NCI-H748 treated with DMSO at 0.1 percent for 48 hours (cell line): ENCODE results near the gene PLXNA2.

Source experiments
- DNase-seq: peaks from one replicate; lab custom pipeline; 2025; lab: John Stamatoyannopoulos, UW

Gene PLXNA2

DNA sequence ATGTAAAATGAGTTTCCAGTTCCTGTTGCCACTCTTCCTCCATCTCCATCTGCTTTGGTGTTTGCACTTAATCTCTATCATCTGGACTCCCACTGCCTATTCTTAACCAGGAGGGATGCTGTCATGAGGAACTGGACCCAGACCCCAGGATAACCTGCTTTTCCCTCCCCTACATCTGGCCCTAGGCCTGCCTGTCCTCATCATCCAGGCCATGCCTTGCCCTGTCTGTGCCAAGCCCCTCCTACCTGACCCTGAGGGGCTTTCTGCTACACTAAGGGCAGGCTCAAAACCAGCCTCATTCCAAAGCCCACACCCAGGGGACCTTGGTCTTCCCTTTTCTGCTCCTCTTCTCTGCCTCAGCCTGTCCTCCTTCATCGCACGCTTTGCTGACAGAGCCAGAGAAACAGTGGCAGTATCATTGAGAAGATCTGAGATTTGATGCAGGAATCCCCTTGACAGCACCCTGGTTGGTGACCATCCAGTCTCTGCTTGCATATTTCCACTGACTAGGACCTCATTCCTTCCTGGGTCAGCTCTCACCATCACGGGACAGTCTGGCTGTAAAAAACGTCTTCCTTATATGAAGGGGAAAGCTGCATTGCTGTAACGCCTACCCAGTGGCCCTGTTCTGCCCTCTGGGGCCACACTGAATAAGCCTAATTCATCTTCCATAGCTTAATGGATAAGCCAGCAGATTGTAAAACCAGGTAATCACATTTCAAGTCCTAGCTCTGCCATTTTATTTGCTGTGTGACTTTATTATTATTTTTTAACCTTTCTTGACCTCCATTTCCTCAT, 38.8 kb downstream of the PLXNA2 start:
- no peak for DNase-seq

DNA sequence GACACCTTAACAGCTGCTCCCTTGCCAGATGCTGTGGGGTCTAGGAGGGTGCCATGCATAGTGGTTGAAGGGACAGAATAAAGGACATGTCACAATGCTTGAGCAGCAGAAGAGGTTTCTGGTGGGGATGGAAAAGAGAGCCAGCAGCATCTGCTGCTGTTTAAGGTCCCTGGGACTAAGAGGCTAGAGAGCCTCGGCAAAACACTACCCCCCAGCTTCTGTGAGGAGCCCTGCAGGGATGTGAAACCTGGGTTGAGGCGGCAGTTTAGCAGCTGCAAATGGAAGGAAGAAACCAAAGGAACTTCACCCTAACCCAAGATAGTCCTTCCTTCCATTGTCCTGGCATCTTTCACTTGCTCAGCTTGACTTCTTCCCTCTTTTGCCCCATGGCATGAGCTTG, 39.4 kb downstream of the PLXNA2 start:
- no peak for DNase-seq

DNA sequence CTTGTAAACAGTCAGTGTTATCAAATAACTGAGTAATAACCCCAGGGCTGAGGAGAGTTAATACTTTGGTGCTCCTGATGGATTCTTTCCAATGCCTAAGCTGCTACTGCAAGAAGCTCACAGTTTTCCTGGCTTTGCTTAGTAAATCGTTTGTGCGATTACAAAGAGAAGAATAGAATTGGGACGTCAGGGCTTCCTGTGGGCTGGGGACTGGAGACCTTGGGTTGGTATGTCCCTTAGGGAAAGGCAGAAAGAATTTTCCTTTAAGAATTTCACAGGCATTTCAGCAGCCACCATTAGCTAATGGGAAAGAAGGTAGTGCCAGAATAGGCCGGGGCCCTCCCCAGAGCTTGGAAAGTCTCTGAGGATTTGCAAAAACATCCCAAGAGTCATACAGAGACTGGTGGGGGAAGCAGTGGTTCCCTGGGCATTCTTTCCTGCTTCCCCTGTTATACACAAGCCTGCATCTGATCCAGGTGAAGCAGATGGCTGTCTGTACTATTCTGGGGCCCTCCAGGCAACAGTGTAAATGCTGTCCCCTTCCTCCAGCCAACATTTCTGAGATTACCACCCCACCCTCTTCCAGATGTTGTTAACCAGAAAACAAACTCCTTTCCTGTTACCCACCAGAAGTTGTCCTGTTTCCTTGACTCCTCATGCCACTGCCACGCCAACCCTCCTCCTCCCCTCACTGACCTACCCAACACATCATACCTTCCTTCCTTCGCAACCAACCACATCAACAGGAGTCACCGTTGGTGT, 40.2 kb downstream of the PLXNA2 start:
- no peak for DNase-seq

DNA sequence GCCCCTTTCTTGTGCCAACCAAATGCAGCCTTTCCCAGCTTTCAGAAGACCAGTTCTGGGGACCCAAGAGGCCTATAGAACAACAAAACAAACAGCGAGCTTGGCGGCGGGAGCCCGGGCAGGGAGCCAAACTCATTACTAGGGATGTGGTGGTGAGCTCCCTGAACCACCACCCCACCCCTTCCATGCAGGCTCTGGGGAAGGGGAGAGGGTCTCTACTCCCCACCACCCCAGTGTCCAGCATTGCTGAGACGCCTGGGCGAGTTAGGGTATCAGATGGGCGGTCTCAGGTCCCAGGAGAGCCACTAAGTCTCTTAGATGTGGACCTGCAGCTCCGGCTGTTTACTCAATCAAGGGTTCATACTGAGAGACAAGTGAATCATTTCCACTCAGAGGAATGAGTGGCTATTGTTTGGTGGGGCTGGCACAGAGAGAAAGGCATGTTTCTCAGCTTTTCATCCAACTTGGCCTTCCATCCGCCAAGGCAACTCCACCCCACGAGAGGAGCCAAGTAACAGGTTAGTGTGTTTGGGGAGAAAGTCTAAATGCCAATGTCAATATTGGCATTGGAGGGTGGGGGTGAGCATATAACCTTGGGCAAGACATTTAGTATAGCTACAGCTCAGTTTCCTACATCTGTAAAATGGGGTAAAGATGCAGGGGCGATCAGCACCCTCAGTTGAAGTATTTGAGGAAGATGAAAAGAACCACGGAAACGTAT, 40.9 kb downstream of the PLXNA2 start:
- DNase-seq = peak; percentile 74

DNA sequence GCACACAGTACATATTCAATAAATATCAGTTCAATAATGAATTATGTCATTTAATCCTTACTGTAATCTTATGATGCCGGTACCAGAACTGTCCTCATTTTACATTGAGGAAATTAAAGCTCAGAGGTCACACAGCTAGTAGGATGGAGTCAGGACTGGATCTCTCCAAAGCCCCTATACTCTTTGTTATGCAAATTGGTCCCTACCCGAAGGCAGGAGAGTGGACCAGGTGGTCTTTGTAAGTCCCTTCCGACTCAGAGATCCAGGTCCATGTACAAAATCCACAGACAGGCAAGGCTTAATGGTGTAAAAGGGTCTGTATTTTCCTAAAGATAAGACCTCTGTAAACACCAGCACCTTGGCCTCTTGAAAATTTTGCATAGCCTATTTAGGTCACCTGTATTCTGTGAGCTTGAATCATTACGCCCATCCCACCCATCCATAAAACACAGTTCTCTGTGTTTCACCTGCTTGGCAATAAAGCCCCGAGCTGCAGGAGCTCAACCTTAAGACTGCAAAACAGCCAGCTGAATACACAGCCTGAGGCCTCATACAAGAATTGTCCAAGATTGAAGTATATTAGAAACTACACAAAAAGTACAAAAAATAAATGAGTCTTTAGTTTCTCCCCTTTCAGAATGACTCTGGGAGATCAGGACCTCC, 41.7 kb downstream of the PLXNA2 start:
- peak; percentile 44 for DNase-seq

DNA sequence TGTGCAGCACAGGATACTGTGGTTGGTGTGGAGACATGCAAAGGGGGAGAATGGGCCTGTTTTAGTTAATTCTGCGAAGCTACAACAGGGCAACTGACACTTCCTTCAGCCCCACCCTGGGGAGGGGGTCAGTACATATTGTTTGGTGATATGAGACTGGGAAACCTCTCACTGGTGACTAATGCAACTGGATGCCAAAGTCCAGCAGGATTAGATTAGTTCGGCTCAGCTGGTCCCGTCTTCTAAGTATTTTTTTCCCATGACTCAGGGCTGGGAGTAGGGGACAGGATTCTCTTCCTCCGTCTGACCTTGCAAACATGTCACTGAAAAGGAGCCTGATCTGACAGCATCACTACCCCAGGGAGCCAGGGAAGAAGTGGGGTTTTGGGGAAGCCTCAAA, 43.0 kb downstream of the PLXNA2 start:
- no peak for DNase-seq

DNA sequence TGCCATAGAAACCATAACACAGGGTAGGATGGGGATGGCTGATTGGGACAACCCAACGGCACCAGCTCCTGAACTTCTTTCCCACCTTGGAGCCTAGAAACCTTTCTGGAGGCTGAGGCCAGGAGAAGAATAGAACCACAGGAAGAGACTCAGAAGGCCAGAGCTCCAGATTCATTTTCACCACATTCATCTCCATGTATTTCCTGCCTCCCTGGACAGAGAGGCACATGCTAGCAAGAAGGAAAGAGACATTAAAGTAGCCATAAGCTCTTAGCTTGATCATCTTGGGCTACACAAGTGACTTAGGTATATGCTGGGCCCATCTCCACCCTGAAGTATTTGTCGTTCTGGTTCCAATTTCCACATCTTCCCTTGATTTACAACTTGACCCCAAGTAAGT, 44.1 kb downstream of the PLXNA2 start:
- DNase-seq = no peak

DNA sequence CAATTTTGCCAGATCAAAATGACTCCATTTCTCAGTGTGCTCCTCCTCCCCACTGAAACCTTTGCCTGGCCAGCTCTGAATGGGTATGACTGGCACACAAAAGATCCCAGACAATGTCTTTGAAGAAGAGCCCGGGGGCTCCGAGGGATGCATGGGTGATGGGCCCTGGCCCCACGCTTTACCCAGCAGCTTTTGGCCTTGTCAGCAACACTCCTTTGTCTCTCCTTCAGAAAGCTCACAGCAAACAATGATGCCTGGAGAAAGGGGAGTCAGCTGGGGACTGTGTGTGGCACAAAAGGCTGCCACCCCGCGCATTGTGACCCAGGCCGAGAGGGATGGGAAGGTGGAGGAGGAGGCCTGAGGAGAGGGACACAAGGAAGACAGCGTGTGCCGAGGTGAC, 45.9 kb downstream of the PLXNA2 start:
- no peak for DNase-seq

DNA sequence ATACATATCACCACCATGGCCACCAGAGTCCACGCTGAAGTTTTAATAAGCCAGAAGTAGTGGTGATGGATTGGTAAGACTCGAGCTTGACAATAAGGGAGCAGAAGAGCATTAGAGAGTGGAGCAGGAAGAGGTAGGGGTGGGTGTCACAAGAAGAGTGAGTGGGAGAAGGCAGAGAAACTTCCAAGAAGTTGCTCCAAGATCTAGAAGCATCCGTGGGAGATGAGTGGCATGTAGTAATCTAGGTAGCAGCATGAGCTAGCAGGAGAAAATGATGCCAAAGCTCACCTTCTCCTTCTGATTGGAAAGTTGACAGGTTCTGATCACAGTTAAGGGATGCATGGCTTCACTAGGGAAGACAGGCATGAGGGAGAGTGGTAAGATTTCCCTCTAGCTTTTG, 49.2 kb downstream of the PLXNA2 start:
- no peak for DNase-seq

DNA sequence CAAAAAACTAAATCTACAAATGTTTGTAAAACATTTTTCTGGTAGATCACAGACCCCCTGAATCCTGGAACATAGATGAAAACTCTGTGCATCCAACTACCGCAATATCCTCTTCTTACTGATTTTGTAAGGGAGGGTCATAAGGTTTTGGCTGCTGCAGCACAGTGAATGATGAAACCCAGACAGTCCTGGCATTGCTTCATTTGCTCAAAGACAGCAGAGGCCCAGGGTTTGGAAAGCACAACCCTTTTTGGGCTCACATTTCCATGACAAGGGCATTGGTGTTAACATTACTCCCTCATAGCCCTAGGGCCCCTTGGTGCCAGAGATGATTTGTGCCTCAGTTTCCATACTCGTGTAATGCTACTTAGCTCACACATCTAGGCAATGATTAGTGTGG, 51.2 kb downstream of the PLXNA2 start:
- DNase-seq = no peak

DNA sequence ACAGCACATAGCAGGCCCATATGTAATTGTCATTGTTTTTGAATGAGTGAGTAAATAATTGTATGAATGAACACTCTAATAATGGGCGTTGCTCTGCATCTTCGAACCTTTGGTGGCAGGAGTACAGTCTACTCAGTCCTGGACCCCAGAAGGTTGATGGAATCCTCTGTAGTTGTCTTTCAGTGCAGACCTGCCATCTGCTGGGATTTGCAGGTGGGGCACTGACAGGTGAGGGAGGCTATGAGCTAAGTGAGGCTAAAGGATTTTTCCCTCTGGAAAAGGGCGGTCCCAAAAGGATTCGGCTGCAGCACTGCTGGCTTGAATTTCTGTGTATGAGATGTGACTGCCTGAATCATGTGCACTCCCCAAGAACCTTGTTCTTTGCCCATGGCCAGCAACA, 53.4 kb downstream of the PLXNA2 start:
- DNase-seq = no peak

DNA sequence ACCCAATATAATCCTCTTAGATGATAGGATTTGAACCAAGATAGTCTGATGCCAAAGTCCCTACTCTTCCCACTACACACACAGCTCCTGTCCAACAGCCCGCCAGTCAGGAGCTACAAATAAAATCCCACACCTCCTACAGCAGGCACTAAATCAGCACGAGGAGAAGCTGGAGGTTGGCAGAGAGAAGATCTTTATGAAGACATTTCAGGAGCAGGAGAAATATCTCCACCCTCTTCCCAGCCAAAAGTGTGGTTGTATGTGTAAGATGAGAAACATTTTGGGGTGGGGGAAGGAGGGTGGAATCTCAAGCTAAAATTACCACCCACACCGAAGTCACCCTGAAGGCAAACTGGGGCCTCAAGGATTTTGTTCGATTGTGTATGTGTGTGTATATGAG, 54.5 kb downstream of the PLXNA2 start:
- DNase-seq = no peak

DNA sequence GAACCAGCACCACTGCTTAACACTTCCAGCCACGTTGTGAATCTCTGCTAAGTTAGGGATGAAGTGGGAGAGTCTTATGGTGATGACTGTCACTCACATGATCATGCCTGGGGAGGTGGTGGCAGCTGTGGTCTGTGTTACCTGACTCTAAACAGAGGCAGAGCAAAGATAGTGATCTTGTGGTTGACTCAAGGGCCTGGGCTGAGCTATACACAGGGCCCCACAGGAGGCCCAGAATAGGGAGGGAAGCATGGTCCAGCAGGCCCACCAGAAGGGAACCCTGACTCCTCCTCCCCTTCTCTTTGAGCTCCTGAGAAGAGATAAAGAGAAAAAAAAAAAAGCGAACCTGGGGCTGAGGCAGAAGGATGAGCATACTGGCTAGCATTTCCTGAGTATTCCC, 55.0 kb downstream of the PLXNA2 start:
- DNase-seq = no peak

DNA sequence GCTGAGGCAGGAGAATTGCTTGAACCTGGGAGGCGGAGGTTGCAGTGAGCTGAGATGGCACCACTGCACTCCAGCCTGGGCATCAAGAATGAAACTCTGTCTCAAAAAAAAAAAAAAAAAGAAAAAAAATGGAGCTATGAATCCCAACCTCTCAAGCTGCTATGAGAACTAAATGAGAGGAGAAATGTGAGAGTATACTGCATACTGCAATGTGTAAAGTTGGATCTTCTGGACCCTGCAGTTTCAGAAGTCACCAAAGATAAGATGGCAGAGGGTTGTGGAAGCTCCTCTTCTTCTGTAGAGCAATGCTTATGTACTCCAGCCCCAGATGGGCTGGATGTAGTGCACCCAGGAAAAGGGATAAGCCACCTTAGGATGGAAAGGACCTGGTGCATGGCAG, 55.6 kb downstream of the PLXNA2 start:
- DNase-seq = no peak

DNA sequence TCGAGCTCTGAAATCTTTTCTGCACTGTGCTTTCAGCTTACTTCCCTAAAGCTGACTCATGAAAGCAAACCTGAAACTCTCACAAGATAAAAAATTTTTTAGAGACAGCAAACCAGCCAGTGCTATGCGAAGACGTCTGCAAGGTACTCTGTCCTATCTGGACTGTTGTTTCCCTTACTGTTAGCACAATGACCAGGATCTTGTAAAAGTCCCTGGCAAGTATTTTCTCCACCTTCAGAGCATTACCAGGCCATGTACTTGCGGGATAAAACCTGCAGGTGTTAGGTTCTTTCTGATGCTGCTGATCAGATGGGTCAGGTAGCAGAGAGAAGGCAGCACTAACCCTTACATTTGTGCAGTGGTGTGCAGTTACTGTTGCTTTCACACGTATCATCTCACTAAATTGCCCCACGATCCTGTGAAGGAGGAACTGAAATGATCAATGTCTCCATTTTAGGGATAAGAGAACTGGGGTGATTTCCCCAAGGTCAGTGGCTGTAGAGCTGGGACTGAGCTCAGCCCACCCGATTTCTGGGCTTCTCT, 56.6 kb downstream of the PLXNA2 start:
- DNase-seq = no peak

DNA sequence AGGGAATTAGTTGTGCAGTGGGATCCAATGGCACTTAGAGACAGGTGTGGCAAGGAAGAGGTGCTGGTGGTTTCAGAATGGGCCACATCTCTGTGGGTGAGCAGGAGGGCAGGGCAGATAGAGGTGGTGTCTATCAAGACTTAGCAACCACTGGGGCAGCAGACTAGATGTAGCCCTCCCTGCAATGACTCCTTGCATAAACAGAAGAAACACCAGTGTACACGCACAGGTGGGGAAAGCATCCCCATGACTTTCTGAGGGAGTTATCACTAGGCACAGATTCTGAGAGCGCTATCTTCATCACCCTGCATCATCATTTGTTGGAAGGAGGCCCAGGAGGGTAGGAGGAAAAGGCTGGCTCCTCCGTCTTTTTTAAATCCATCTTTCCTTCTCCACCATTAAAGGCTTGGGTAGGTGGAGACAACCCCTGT, 58.4 kb downstream of the PLXNA2 start:
- no peak for DNase-seq

DNA sequence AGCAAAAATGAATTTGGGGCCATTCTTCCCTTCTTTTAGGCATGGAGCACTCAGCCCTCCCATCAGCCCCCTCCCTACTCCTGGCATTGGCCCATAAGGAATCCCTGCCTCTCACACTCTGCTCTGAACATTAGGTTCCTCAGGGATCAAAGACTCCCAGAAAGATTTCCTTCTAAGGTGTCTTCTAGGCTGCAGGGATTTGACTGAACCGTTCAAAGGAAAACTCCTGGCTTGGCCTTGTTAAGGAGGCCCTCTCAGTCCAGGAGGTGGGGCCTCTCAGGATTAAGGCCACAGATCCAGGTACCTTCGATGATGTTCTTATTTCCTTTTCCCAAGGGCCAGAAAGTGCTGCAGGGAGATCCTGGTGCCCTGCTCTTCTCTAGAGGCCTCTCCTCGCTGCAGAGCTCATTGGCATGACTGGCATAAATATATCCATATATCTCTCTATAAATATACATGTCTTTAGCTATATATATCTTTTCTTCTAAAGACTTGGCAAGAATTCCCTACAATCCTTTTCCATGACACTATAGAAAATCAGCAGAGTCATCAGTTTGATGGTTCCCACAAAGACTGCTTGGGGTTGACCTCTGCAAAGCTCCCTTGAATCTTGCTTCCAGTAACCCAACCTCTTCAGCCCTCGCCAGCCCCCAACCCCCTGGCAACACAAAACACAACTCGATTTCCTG, 59.1 kb downstream of the PLXNA2 start:
- no peak for DNase-seq

DNA sequence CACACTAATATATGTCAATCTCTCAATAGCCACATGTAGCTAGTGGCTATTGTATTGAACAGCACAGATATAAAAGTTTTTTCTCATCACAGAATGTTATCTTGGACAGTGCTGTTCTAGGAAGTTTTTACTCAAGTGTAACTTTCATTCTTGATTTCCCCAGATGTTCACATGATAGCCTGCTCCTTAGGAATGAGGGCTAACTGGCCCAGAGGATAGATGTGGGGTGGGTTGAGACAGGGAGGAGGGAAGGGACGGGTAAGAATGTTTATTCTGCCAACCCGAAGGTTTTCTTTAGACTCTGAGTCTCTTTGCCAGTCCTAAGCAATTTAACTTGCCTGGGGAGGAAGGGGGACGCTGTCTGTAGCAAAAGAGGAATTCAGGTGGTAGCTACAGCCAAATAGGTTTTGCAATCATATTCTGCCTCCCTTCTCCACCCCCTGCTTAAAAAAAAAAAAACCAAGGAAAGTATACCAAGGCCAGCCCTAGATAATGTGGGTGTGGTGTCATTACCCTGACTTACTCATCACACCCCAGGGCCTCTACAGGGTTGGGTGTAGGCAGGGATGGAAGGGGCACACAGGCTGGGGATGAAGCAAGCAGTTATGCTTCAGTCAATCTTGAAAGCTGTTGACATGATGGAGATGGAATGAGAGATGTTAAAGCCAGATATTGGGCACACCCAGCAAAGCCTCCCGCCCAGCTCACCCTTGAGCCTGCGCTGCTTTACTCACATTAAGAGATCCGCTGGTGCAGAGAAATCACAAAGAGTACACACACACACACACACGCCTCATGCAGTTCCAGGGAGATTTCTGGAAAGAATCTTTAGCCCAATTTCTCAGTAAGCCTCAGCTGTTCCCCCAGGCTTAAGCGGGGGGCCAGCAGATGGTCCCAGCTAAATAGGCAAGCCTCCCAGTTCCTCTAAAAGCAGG, 59.9 kb downstream of the PLXNA2 start:
- DNase-seq = no peak

DNA sequence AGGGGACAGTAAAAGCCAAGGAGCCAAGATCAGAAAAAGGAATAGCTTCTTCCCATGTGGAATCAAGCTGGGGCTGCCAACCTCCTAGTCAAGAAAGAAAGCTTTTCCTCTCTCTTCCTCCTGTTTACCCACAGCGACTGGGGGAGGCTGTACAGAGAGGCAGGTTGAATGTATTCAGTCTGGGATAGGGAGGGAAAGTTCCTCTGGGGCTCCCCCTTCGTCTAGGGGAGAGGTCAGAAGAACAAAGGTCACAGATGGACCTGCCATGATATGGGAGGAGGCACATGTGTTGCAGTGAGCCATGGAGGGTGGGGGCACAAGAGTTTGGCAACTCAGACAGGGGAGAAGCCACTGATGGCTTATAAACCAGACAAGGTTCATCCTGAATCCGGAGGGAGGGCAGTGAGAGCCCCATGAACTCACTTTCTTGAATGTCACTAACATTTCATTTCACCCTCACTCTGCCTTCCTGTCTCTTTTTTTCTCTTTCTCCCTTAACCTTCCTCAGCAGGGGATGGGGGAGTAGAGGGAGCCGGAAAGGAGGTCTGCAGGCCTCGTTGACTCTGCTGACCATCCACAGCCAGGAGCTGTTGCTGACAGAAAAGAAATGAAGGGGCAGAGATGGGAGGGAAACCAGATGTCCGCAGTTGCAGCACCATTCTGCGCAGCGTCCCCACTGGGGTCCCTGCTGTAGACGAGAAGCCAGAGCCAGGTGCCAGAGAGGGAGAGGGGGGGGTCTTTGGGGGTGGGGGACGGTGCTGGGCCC, 61.1 kb downstream of the PLXNA2 start:
- DNase-seq = no peak

DNA sequence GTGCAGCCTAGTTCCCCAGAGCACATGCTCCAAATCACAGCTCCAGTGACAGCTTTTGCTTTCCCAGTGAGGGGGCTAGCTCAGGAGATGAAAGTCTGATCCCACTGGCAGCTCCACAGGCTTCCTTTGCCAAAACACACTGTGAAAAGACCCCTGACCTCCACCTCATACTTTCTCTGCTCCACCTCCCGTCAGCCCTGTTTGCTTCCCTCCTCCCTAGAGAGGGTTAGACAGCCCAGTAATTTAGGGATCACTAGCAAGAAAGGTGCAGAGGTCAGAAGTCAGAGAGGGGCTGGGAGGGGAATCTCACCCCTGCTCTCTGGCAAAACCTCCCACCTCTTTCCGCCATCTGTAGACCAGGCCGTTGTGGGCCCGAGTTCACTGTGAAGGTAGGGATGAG, 62.8 kb downstream of the PLXNA2 start:
- no peak for DNase-seq
